K562 (cell line): ENCODE results near the gene ANAPC10. TPM values are rescaled to one million over a fixed set of nuclear protein-coding genes. Genes with fewer than 3 reads are reported as not detected.

Experiments used
- ATAC-seq: fragments of 200-7000 bp; cut with Tn5 transposase; 3 replicates; pipeline ENCODE4 v1.9.1; 2020; ENCODE audit warnings: moderate library complexity
- BruUV-seq: library from RNA; stranded (reverse); fragments of 400-500 nt; replicated peaks from 2 replicates; lab custom pipeline; 2021; lab: Mats Ljungman, UMichigan
- CTCF ChIA-PET: fragments of 300-600 bp; formaldehyde crosslinking; extraction: SDS; loops from one replicate; lab custom pipeline; 2021; ENCODE audit warnings: low intra/inter-chr PET ratio; lab: Yijun Ruan, JAX
- POLR2A ChIA-PET: fragments of 300-600, 350-650 bp; sonication (Branson Sonifier 250); formaldehyde crosslinking; extraction: SDS; loops from one replicate; lab custom pipeline; 2021; ENCODE audit warnings: antibody characterized with exemption, inconsistent platforms; lab: Yijun Ruan, JAX
- DNase-seq, 4 experiments: peaks; one replicate each; pipeline versions ENCODE4 v3.0.0 to v3.0.0-alpha.2; 2011 to 2018; ENCODE audit warnings: low spot score in 3 of 4, mixed read lengths in 3 of 4; ENCODE audit errors: extremely low read depth in 1 of 4
- FAIRE-seq: peaks from 2 replicates; lab custom pipeline; 2011; peaks lifted over from hg19 to GRCh38; lab: Jason Lieb, UNC
- H2AFZ ChIP-seq: 2 replicates; pipeline ENCODE4 v1.6.0; 2011; ENCODE audit warnings: low read depth, low read length, control low read depth, inconsistent platforms
- H3K27ac ChIP-seq: fragments of 200-600 bp; 3 replicates; pipeline ENCODE4 v1.8.0; 2011; ENCODE audit warnings: low read depth, mild to moderate bottlenecking, control low read depth, inconsistent platforms, low read length, moderate library complexity, mixed read lengths; ENCODE audit errors: extremely low read depth
- H3K27me3 ChIP-seq, 2 experiments: fragments of 300-600 bp in 1 of 2; 2 replicates in 1 of 2; 3 replicates in 1 of 2; pipeline versions ENCODE4 v1.6.0 to v1.8.0; 2011; ENCODE audit warnings: inconsistent platforms in 2 of 2, low read length in 2 of 2, mild to moderate bottlenecking in 1 of 2, mixed read lengths in 1 of 2, moderate library complexity in 1 of 2; ENCODE audit not compliant: control insufficient read depth in 2 of 2, insufficient read depth in 2 of 2
- H3K36me3 ChIP-seq: fragments of 300-600 bp; 3 replicates; pipeline ENCODE4 v1.8.0; 2011; ENCODE audit warnings: mild to moderate bottlenecking, low read length, inconsistent platforms; ENCODE audit not compliant: control insufficient read depth, insufficient read depth
- H3K4me1 ChIP-seq, 2 experiments: fragments of 200-600 bp in 1 of 2; replicated peaks in 1 of 2; 2 replicates in 1 of 2; 3 replicates in 1 of 2; pipeline versions ENCODE4 v1.5.1 to v1.8.0; 2011; ENCODE audit warnings: inconsistent platforms in 2 of 2, low read length in 2 of 2, mild to moderate bottlenecking in 1 of 2, mixed read lengths in 1 of 2, moderate library complexity in 1 of 2; ENCODE audit not compliant: control insufficient read depth in 2 of 2, insufficient read depth in 2 of 2
- H3K4me2 ChIP-seq: 2 replicates; pipeline ENCODE4 v1.6.1; 2011; ENCODE audit warnings: low read length, control low read depth, inconsistent platforms, mixed read lengths; ENCODE audit not compliant: insufficient read depth
- H3K4me3 ChIP-seq: fragments of 200-600 bp; sonication (generic), shearing (Covaris generic); 2 replicates; pipeline ENCODE4 v1.5.1; 2016; ENCODE audit warnings: control low read depth, inconsistent platforms
- H3K79me2 ChIP-seq: fragments of 200-600 bp; 3 replicates; pipeline ENCODE4 v1.8.0; 2011; ENCODE audit warnings: low read length, inconsistent platforms; ENCODE audit not compliant: control insufficient read depth, insufficient read depth
- H3K9ac ChIP-seq, 2 experiments: 2 replicates each; pipeline versions ENCODE4 v1.6.0 to v1.6.1; 2011; ENCODE audit warnings: low read depth in 2 of 2, low read length in 2 of 2, control low read depth in 1 of 2, inconsistent platforms in 1 of 2, mild to moderate bottlenecking in 1 of 2, mixed read lengths in 1 of 2; ENCODE audit not compliant: insufficient read depth in 1 of 2
- H3K9me1 ChIP-seq: one replicate; pipeline ENCODE4 v1.6.0; 2011; ENCODE audit warnings: inconsistent platforms, mild to moderate bottlenecking, low read length, moderate library complexity; ENCODE audit not compliant: control insufficient read depth, insufficient read depth
- H3K9me3 ChIP-seq: replicated peaks from 2 replicates; pipeline ENCODE4 v1.5.1; 2011; ENCODE audit warnings: low read depth, low read length, inconsistent platforms; ENCODE audit not compliant: control insufficient read depth, insufficient read depth
- H4K20me1 ChIP-seq: replicated peaks from 2 replicates; pipeline ENCODE4 v1.6.1; 2011; ENCODE audit warnings: low read length, inconsistent platforms, mixed read lengths; ENCODE audit not compliant: control insufficient read depth, insufficient read depth
- BRCA1 ChIP-seq, 2 experiments: fragments of 450-650 bp in 1 of 2; sonication (generic) in 1 of 2; formaldehyde crosslinking in 1 of 2; IDR thresholded peaks; 2 replicates each; pipeline versions ENCODE4 v1.5.0 to v1.6.1; 2017 to 2020; ENCODE audit warnings: mild to moderate bottlenecking in 1 of 2, missing genetic modification reagents in 1 of 2
- CBFA2T2 ChIP-seq: fragments of 450-650 bp; conservative IDR thresholded peaks from 2 replicates; pipeline ENCODE4 v1.6.1; 2017; ENCODE audit warnings: mild to moderate bottlenecking
- CREBBP ChIP-seq: IDR thresholded peaks from one replicate; pipeline ENCODE4 v1.6.1; 2012; ENCODE audit warnings: low read depth, mild to moderate bottlenecking, control low read depth, inconsistent platforms, low read length
- CTCF ChIP-seq, 3 experiments: IDR thresholded peaks in 2 of 3; conservative IDR thresholded peaks in 1 of 3; 2 replicates each; pipeline ENCODE4 v1.5.1; 2011 to 2012; ENCODE audit warnings: low read length in 3 of 3, mild to moderate bottlenecking in 3 of 3, control low read depth in 2 of 3, improper control_type of control experiment in 1 of 3, inconsistent platforms in 1 of 3, low read depth in 1 of 3, mixed read lengths in 1 of 3, moderate library complexity in 1 of 3; ENCODE audit not compliant: insufficient read depth in 2 of 3
- E2F5 ChIP-seq: sonication (generic); formaldehyde crosslinking; IDR thresholded peaks from 2 replicates; pipeline ENCODE4 v1.8.0; 2022; ENCODE audit warnings: mild to moderate bottlenecking, missing genetic modification reagents
- HDGF ChIP-seq: fragments of 450-650 bp; IDR thresholded peaks from 2 replicates; pipeline ENCODE4 v1.6.1; 2016
- MAFF ChIP-seq: IDR thresholded peaks from 2 replicates; pipeline ENCODE4 v1.6.1; 2012; ENCODE audit warnings: low read length, improper control_type of control experiment
- NR2C1 ChIP-seq, 2 experiments: fragments of 450-650 bp; IDR thresholded peaks; 2 replicates each; pipeline ENCODE4 v1.6.1; 2017; ENCODE audit warnings: mild to moderate bottlenecking in 2 of 2, antibody characterized with exemption in 1 of 2, inconsistent platforms in 1 of 2, missing compliant biosample characterization in 1 of 2, missing genetic modification characterization in 1 of 2
- PHB ChIP-seq: fragments of 250-450 bp; sonication (Bioruptor Pico); IDR thresholded peaks from 2 replicates; pipeline ENCODE4 v1.5.0; 2021
- PML ChIP-seq: IDR thresholded peaks from 2 replicates; pipeline ENCODE4 v1.6.1; 2012; ENCODE audit warnings: low read length, inconsistent platforms
- RNF219 ChIP-seq: fragments of 250-450 bp; sonication (Bioruptor Pico); IDR thresholded peaks from 2 replicates; pipeline ENCODE4 v1.5.0; 2022; ENCODE audit warnings: mild to moderate bottlenecking
- TRIM24 ChIP-seq, 2 experiments: fragments of 450-650 bp; IDR thresholded peaks; 2 replicates each; pipeline ENCODE4 v1.6.1; 2016
- ZNF239 ChIP-seq: fragments of 250-450 bp; sonication (Bioruptor Pico); IDR thresholded peaks from 2 replicates; pipeline ENCODE4 v1.4.0; 2020; ENCODE audit warnings: mild to moderate bottlenecking
- ZNF347 ChIP-seq: fragments of 450-650 bp; formaldehyde crosslinking; IDR thresholded peaks from 2 replicates; pipeline ENCODE4 v1.4.0; 2020; ENCODE audit warnings: low read depth, mild to moderate bottlenecking, moderate library complexity
- ZNF511 ChIP-seq: sonication (generic); formaldehyde crosslinking; IDR thresholded peaks from 2 replicates; pipeline ENCODE4 v1.8.0; 2022; ENCODE audit warnings: mild to moderate bottlenecking, missing genetic modification reagents
- ZNF584 ChIP-seq: fragments of 200-800 bp; sonication (Bioruptor generic); IDR thresholded peaks from 2 replicates; pipeline ENCODE4 v1.6.1; 2016; ENCODE audit warnings: low read depth, mild to moderate bottlenecking, missing genetic modification characterization, missing compliant biosample characterization
- ZNF639 ChIP-seq, 2 experiments: fragments of 200-800 bp in 1 of 2; sonication (Bioruptor generic) in 1 of 2; sonication (generic) in 1 of 2; formaldehyde crosslinking in 1 of 2; IDR thresholded peaks in 1 of 2; conservative IDR thresholded peaks in 1 of 2; 2 replicates each; pipeline versions ENCODE4 v1.5.0 to v1.6.1; 2016 to 2020; ENCODE audit warnings: missing compliant biosample characterization in 1 of 2, missing genetic modification characterization in 1 of 2, missing genetic modification reagents in 1 of 2
- in situ Hi-C: fragments of 300-500 bp; cut with MboI; formaldehyde crosslinking; loops from 4 replicates; pipeline ENCODE4 v1.15.0; 2018; ENCODE audit warnings: inconsistent platforms, mixed read lengths
- intact Hi-C: fragments of 100-400 bp; cut with micrococcal nuclease; formaldehyde crosslinking; loops from 2 replicates; pipeline ENCODE4 v1.14.2; 2022
- polyA plus RNA-seq, 8 experiments: library from polyadenylated mRNA; depleted of rRNA in 4 of 8; stranded (reverse) in 5 of 8; unstranded in 3 of 8; fragments of >200 nt; fragmentation: Nextera tagmentation in 2 of 8; fragmentation: Illumina TruSeq in 1 of 8; extraction: Ambion mirVana in 2 of 8; extraction: Trizol in 1 of 8; gene quantifications; 2 replicates each; pipeline versions ENCODE4 v1.2.1 to v1.2.3, GENCODE V29; 2011 to 2014; ENCODE audit warnings: inconsistent platforms in 1 of 8, missing spikeins in 1 of 8
- total RNA-seq, 7 experiments: library from RNA; depleted of rRNA in 6 of 7; stranded (reverse); fragments of >200 nt in 6 of 7; fragmentation: Illumina TruSeq in 2 of 7; extraction: Trizol in 2 of 7; gene quantifications; 2 replicates each; pipeline versions ENCODE4 v1.2.1 to v1.2.3, GENCODE V29; 2011 to 2021; ENCODE audit warnings: low replicate concordance in 1 of 7

Gene ANAPC10
- total and polyA plus RNA-seq, 9 of the 15 experiments (the other 6 are each of a cell fraction or from before 2014, with no cell fraction given), result 31.0 to 96.2 (median 60.3) TPM

GRCh38 chr4:144985014-144985413 is 113.0 kb downstream of the ANAPC10 start:
- no peaks in the 10 kb centered on the region for H3K4me1 ChIP-seq
- H3K27me3 ChIP-seq, result no peaks in the 10 kb centered on the region
- ChIA-PET CTCF (no interaction called here), POLR2A (no interaction called here)
- FAIRE-seq (no peak), ATAC-seq (no peak), DNase-seq (no peak)
- intact Hi-C loops (no loop called here), in situ Hi-C loops (no loop called here)
- no peaks in the 10 kb centered on the region for H3K36me3 ChIP-seq
- no peaks in the 10 kb centered on the region for H3K79me2 ChIP-seq
- no peak overlapping the region for H2AFZ ChIP-seq
- BruUV-seq, result no TSS peak
- H3K4me2 ChIP-seq, result no peak overlapping the region
- H4K20me1 ChIP-seq, result no peaks in the 10 kb centered on the region
- no peaks in the 10 kb centered on the region for H3K9me3 ChIP-seq
- no peak overlapping the region for H3K4me3 ChIP-seq
- no peaks in the 10 kb centered on the region for H3K9me1 ChIP-seq
- H3K9ac ChIP-seq, result no peak overlapping the region
- H3K27ac ChIP-seq, result no peak overlapping the region
- TF ChIP-seq NR2C1 (IDR thresholded peaks at IDR 0.05) (no peak), NR2C1 (tag; IDR thresholded peaks at IDR 0.05) (no peak), ZNF639 (CRISPR knock-in tag; conservative IDR thresholded peaks at IDR 0.05 in 1 of 2, IDR thresholded peaks at IDR 0.05 in 1 of 2) (no peak), E2F5 (CRISPR knock-in tag) (no peak), BRCA1 (IDR thresholded peaks at IDR 0.05) (no peak), BRCA1 (CRISPR knock-in tag; IDR thresholded peaks at IDR 0.05) (no peak), MAFF (no peak), ZNF239 (CRISPR knock-in tag) (no peak), HDGF (no peak), PHB (no peak), CTCF (IDR thresholded peaks at IDR 0.05 in 2 of 3, conservative IDR thresholded peaks at IDR 0.05 in 1 of 3; ENCODE audit: insufficient read depth in 2 of 3, low read depth in 1 of 3, low read length in 3 of 3) (no peak), ZNF347 (no peak), CBFA2T2 (no peak), CREBBP (no peak), RNF219 (CRISPR knock-in tag) (no peak), ZNF584 (CRISPR knock-in tag) (no peak), TRIM24 (IDR thresholded peaks at IDR 0.05) (no peak), ZNF511 (CRISPR knock-in tag) (no peak), PML (no peak)
